Psoas muscle (tissue), 8 donors: ENCODE measurements around the gene EXOC3L4. TPM values are rescaled to one million over a fixed set of nuclear protein-coding genes. Genes with fewer than 3 reads are reported as not detected.
A peak's percentile ranks its signal among the peaks of the same experiment; 100 is the strongest.

Experiments used
- ATAC-seq, 4 donors: fragments of 200-7000 bp; cut with Tn5 transposase; one replicate each; pipeline ENCODE4 v1.9.1; 2020; ENCODE audit warnings: moderate library complexity in 3 of 4, mild to moderate bottlenecking in 2 of 4
- DNase-seq, 2 donors: peaks; one replicate each; pipeline ENCODE4 v3.0.0-alpha.2; 2020
- H3K27ac ChIP-seq: fragments of 200-600 bp; one replicate; pipeline ENCODE4 v1.8.0; 2022
- H3K27me3 ChIP-seq, 3 donors: fragments of 200-600 bp in 1 of 3; one replicate each; pipeline versions ENCODE4 v1.6.1 to v1.8.0; 2013 to 2022; ENCODE audit warnings: low read length in 2 of 3, mild to moderate bottlenecking in 2 of 3, moderate library complexity in 1 of 3; ENCODE audit not compliant: insufficient read depth in 3 of 3
- H3K36me3 ChIP-seq, 2 donors: fragments of 200-600 bp in 1 of 2; one replicate each; pipeline versions ENCODE4 v1.6.1 to v1.8.0; 2013 to 2022; ENCODE audit warnings: low read depth in 1 of 2, mild to moderate bottlenecking in 1 of 2, moderate library complexity in 1 of 2; ENCODE audit not compliant: insufficient read depth in 1 of 2
- H3K4me1 ChIP-seq: fragments of 200-600 bp; one replicate; pipeline ENCODE4 v1.8.0; 2022
- H3K4me3 ChIP-seq: fragments of 200-600 bp; one replicate; pipeline ENCODE4 v1.8.0; 2022; ENCODE audit warnings: mild to moderate bottlenecking
- H3K9me3 ChIP-seq: fragments of 200-600 bp; one replicate; pipeline ENCODE4 v1.8.0; 2022
- WGBS, 3 donors: extraction: QIAGEN DNeasy Blood & Tissue Kit; methylation state at CpG; one replicate each; pipeline versions ENCODE4 v1.1.6 to v1.1.7; 2013; 5-methylcytosine and 5-hydroxymethylcytosine counted together
- intact Hi-C, 2 donors: fragments of 100-400 bp; cut with DNase I; formaldehyde crosslinking; loops; one replicate each; pipeline versions ENCODE4 v1.11.0 to v1.14.2; 2022
- polyA plus RNA-seq, 3 donors: library from polyadenylated mRNA; stranded (reverse); fragments of 200-250 nt; gene quantifications; one replicate each; pipeline ENCODE4 v1.2.3, GENCODE V29; 2013
- total RNA-seq, 4 donors: library from RNA; stranded (reverse); fragmentation: NEBNext Ultra II Directional in 2 of 4; extraction: Animal tissue kit (Norgen Biotek cat#: 25700) in 2 of 4; gene quantifications; one replicate each; pipeline versions ENCODE4 v1.2.1 to v1.2.4, GENCODE V29; 2021 to 2023
- TF ChIP-seq, protein P1 (sequence below): fragments of 200-600 bp; IDR thresholded peaks from one replicate; pipeline ENCODE4 v1.8.0; 2022; ENCODE audit warnings: antibody characterized with exemption
- donor health status: healthy with polysubstance abuse.
- donor health status: DM: no; HTN: no; CAD: no; lungs with moderate emphysema.
- donor health status: Bipolar disorder and iron deficiency.
- donor health status: healthy.
- donor health status: DM: yes; HTN: yes; CAD: no.
- donor health status: DM: no; HTN: no; CAD: no.
- donor health status: DM: no; HTN: no; CAD: no.
- donor health status: DM: yes; HTN: yes; CAD: no.

The EXOC3L4 gene
- total and polyA plus RNA-seq, 7 donors, result 0.12 to 0.33 (median 0.27) TPM; not detected in 3

- Histone ChIP-seq H3K27ac (peak overlapping the region; percentile 91), H3K36me3 (peaks cover 0 to 7% of the 10 kb centered on the region in 2 donors), H3K4me3 (peak overlapping the region; percentile 79), H3K9me3 (no peaks in the 10 kb centered on the region), H3K27me3 (no peaks in the 10 kb centered on the region), H3K4me1 (peaks cover 55% of the 10 kb centered on the region)
- ATAC-seq, result peak; percentile 34 to 57 (median 50)
- TF ChIP-seq, protein P1, sequence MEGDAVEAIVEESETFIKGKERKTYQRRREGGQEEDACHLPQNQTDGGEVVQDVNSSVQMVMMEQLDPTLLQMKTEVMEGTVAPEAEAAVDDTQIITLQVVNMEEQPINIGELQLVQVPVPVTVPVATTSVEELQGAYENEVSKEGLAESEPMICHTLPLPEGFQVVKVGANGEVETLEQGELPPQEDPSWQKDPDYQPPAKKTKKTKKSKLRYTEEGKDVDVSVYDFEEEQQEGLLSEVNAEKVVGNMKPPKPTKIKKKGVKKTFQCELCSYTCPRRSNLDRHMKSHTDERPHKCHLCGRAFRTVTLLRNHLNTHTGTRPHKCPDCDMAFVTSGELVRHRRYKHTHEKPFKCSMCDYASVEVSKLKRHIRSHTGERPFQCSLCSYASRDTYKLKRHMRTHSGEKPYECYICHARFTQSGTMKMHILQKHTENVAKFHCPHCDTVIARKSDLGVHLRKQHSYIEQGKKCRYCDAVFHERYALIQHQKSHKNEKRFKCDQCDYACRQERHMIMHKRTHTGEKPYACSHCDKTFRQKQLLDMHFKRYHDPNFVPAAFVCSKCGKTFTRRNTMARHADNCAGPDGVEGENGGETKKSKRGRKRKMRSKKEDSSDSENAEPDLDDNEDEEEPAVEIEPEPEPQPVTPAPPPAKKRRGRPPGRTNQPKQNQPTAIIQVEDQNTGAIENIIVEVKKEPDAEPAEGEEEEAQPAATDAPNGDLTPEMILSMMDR, result peak; percentile 43
- DNase-seq, result peak; percentile 72 to 85
- intact Hi-C loops, result no loop called here
- WGBS, 3 donors, result 15 to 33% (median 15%) methylated on average over 35 to 48 of the region's 48 CpGs
Measured at GRCh38 chr14:103123634-103124500, 29.3 kb downstream of the EXOC3L4 start.

DNA sequence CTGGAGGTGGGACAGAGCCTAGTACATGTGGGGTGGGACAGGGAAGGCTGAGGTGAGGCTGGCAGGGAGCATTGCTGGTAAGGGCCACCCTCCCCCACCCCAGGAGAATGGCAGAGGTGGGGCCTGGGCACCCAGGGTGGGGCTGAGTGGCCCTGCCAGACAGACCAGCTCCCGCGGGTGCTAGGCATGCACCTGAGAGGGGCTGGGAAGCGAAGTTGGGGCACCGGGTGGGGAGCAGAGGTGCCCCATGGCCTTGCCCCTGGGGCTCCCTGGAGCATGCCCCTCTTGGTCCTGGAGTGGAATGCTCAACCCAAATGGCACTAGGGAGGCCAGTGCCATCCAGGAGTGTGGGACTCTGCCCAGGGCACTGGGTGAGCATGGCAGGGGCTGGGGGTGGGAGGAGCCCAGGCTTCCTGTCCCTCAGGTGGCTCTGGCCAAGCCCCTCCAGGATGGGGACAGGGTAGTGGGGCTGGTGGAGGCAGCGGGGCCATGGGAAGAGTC lies 30.0 kb downstream of the EXOC3L4 start:
- H3K27ac ChIP-seq, result no peak overlapping the region
- peak overlapping the region; percentile 79 for H3K4me3 ChIP-seq
- ATAC-seq, result no peak
- intact Hi-C loops, result no loop called here
- peaks cover 53% of the 10 kb centered on the region for H3K4me1 ChIP-seq
- H3K9me3 ChIP-seq, result no peaks in the 10 kb centered on the region
- H3K36me3 ChIP-seq, result peaks cover 0 to 7% of the 10 kb centered on the region in 2 donors
- TF ChIP-seq, protein P1, result no peak
- DNase-seq, result peak; percentile 15 to 49
- WGBS, 3 donors, result 73 to 82% (median 81%) methylated on average over 4 to 5 of the region's 5 CpGs
- no peaks in the 10 kb centered on the region for H3K27me3 ChIP-seq

DNA sequence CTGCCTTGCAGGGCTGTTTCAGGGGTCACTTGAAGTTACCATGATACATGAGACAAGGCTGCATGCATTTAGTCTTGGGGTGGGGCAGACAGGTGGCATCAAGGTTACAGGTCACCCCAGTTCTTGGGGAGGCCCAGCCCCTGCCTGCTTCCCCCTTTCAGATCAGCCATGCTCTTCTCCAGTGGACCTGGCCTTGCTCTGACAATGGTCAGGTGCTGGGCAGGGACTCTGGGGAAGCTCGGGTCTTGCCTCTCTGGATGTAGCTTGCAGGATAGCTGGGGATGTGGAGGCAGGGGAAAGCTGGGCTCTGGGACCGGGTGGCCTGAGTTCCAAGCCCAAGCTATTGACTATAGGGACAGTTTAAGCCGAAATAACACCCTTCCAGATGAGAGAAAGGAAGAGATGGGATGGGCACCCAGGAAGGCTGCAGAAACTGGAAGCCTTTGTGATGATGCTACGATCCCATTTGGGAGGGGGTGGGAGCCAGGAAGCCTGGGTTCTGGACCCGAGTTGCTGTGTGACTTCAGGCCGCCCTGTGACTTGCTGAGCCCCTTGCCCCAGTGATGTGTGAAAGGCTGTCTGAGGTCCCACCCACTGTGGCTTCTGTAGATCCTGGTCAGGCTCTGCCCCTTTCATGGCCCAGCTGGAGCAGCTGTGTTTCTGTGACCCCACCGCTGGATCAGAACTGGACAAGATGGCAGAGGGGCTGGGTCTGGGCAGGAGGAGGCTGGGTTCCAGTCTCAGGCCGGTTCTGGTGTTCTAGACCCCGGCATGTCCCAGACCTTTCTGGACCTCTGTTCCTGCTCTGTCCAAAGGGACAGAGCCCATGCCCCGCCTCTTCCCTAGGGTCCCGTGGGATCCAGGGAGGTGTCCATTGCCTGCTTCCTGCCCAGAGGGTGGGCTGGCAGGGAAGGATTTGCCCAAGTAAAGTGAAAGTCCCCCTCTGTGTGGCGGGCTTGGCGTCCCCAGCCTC lies 30.9 kb downstream of the EXOC3L4 start:
- 71 to 85% (median 76%) methylated on average over 13 of the region's 13 CpGs for WGBS, 3 donors
- peaks cover 53% of the 10 kb centered on the region for H3K4me1 ChIP-seq
- DNase-seq (peak; percentile 21 to 49), ATAC-seq (no peak)
- peaks cover 0 to 15% of the 10 kb centered on the region in 2 donors for H3K36me3 ChIP-seq
- H3K27ac ChIP-seq, result peak overlapping the region; percentile 14
- TF ChIP-seq, protein P1, result no peak
- no peaks in the 10 kb centered on the region for H3K9me3 ChIP-seq
- intact Hi-C loops, result no loop called here
- H3K27me3 ChIP-seq, result no peaks in the 10 kb centered on the region
- H3K4me3 ChIP-seq, result peak overlapping the region; percentile 79

GRCh38 chr14:103126088-103126872 lies 31.8 kb downstream of the EXOC3L4 start:
- Histone ChIP-seq H3K36me3 (peaks cover 0 to 24% of the 10 kb centered on the region in 2 donors), H3K27me3 (no peaks in the 10 kb centered on the region), H3K9me3 (no peaks in the 10 kb centered on the region), H3K27ac (peak overlapping the region; percentile 63), H3K4me1 (peaks cover 49% of the 10 kb centered on the region), H3K4me3 (peak overlapping the region; percentile 79)
- 59 to 78% (median 60%) methylated on average over 20 to 22 of the region's 22 CpGs for WGBS, 3 donors
- intact Hi-C loops, result no loop called here
- ATAC-seq, result no peak
- DNase-seq, result peak; percentile 17 to 46
- TF ChIP-seq, protein P1, result no peak
